KMS-11 (cell line): Measurements from ENCODE around the gene SPHK1.
"Not testable (repeated sequence)": the region's sequence is repeated elsewhere in the genome, so short reads cannot be mapped to it uniquely, and the experiment has no call there.

Experiments used
- H2AFZ ChIP-seq: fragments of 200-600 bp; sonication (generic); 2 replicates; pipeline ENCODE4 v1.6.1; 2016; ENCODE audit warnings: antibody characterized with exemption, mixed run types, low read depth
- H3K27ac ChIP-seq: fragments of 200-600 bp; sonication (generic); 2 replicates; pipeline ENCODE4 v1.6.1; 2016; ENCODE audit warnings: mild to moderate bottlenecking, mixed run types
- H3K27me3 ChIP-seq: fragments of 200-600 bp; sonication (generic); 2 replicates; pipeline ENCODE4 v1.6.1; 2017; ENCODE audit warnings: mild to moderate bottlenecking, low read depth, mixed run types, moderate library complexity; ENCODE audit not compliant: insufficient read depth
- H3K36me3 ChIP-seq: fragments of 200-600 bp; sonication (generic); 2 replicates; pipeline ENCODE4 v1.6.1; 2017; ENCODE audit warnings: mild to moderate bottlenecking, mixed run types; ENCODE audit not compliant: insufficient read depth
- H3K4me1 ChIP-seq: fragments of 200-600 bp; sonication (generic); 2 replicates; pipeline ENCODE4 v1.6.1; 2016; ENCODE audit warnings: mild to moderate bottlenecking, low read depth, mixed run types; ENCODE audit not compliant: poor library complexity, severe bottlenecking
- H3K4me2 ChIP-seq: fragments of 200-600 bp; sonication (generic); 2 replicates; pipeline ENCODE4 v1.7.0; 2016; ENCODE audit warnings: mild to moderate bottlenecking, mixed run types
- H3K4me3 ChIP-seq: fragments of 200-600 bp; sonication (generic); IDR thresholded peaks from 2 replicates; pipeline ENCODE4 v1.6.1; 2017; ENCODE audit warnings: low read depth, low read length, mixed read lengths; ENCODE audit not compliant: insufficient read depth
- H3K79me2 ChIP-seq: fragments of 200-600 bp; sonication (generic); 2 replicates; pipeline ENCODE4 v1.6.1; 2016; ENCODE audit warnings: low read depth, mixed run types; ENCODE audit not compliant: insufficient read depth
- H3K9ac ChIP-seq: fragments of 200-600 bp; sonication (generic); 2 replicates; pipeline ENCODE4 v1.6.1; 2016; ENCODE audit warnings: mild to moderate bottlenecking, mixed run types
- H4K20me1 ChIP-seq: fragments of 200-600 bp; sonication (generic); 2 replicates; pipeline ENCODE4 v1.6.1; 2016; ENCODE audit warnings: mild to moderate bottlenecking, mixed run types; ENCODE audit not compliant: insufficient read depth
- CTCF ChIP-seq: fragments of 200-600 bp; sonication (generic); conservative IDR thresholded peaks from 2 replicates; pipeline ENCODE4 v1.6.1; 2017; ENCODE audit warnings: low read depth, mild to moderate bottlenecking, antibody characterized with exemption, low read length, moderate library complexity, mixed read lengths

The SPHK1 gene

GRCh38 chr17:76354747-76355310 is 29.6 kb upstream of the SPHK1 start:
- H3K27ac ChIP-seq, result no peak overlapping the region
- H3K79me2 ChIP-seq, result peaks cover 9% of the 10 kb centered on the region
- peaks cover 21% of the 10 kb centered on the region for H3K4me1 ChIP-seq
- peak overlapping the region; percentile 99 for H3K4me2 ChIP-seq
- TF ChIP-seq CTCF, result no peak
- no peak overlapping the region for H3K9ac ChIP-seq
- H4K20me1 ChIP-seq, result no peaks in the 10 kb centered on the region
- no peaks in the 10 kb centered on the region for H3K27me3 ChIP-seq
- H2AFZ ChIP-seq, result peak overlapping the region; percentile 66
- no peak overlapping the region for H3K4me3 ChIP-seq
- H3K36me3 ChIP-seq, result no peaks in the 10 kb centered on the region

- Histone ChIP-seq H3K27ac (no peak overlapping the region), H3K36me3 (no peaks in the 10 kb centered on the region), H3K27me3 (no peaks in the 10 kb centered on the region), H3K4me2 (no peak overlapping the region), H4K20me1 (no peaks in the 10 kb centered on the region), H3K79me2 (no peaks in the 10 kb centered on the region; the same call in 1 of the 2 replicates), H3K9ac (no peak overlapping the region), H3K4me1 (peaks cover 17% of the 10 kb centered on the region), H2AFZ (no peak overlapping the region), H3K4me3 (no peak overlapping the region)
- no peak for TF ChIP-seq CTCF
Observed at GRCh38 chr17:76356803-76357456, 27.5 kb upstream of the SPHK1 start.

- H3K4me3 ChIP-seq, result no peak overlapping the region
- no peak overlapping the region for H3K27ac ChIP-seq
- no peak overlapping the region for H2AFZ ChIP-seq
- no peaks in the 10 kb centered on the region for H3K27me3 ChIP-seq
- H4K20me1 ChIP-seq, result no peaks in the 10 kb centered on the region
- no peak overlapping the region for H3K4me2 ChIP-seq
- no peaks in the 10 kb centered on the region for H3K79me2 ChIP-seq
- no peak for TF ChIP-seq CTCF
- H3K36me3 ChIP-seq, result no peaks in the 10 kb centered on the region
- no peak overlapping the region for H3K9ac ChIP-seq
- H3K4me1 ChIP-seq, result peaks cover 13% of the 10 kb centered on the region
Observed at GRCh38 chr17:76357597-76358158, 26.7 kb upstream of the SPHK1 start.

- Histone ChIP-seq H3K4me2 (no peak overlapping the region), H2AFZ (no peak overlapping the region), H3K79me2 (no peaks in the 10 kb centered on the region), H3K36me3 (no peaks in the 10 kb centered on the region), H3K4me3 (no peak overlapping the region), H3K27ac (no peak overlapping the region), H3K27me3 (no peaks in the 10 kb centered on the region), H3K4me1 (peaks cover 12% of the 10 kb centered on the region), H3K9ac (no peak overlapping the region), H4K20me1 (no peaks in the 10 kb centered on the region)
- TF ChIP-seq CTCF, result no peak
Observed at GRCh38 chr17:76359375-76359774, 25.0 kb upstream of the SPHK1 start.

GRCh38 chr17:76359776-76360175 is 24.6 kb upstream of the SPHK1 start:
- not testable (repeated sequence) for H3K36me3 ChIP-seq, H3K4me2 ChIP-seq, H3K9ac ChIP-seq, H3K79me2 ChIP-seq, H3K4me1 ChIP-seq, H4K20me1 ChIP-seq, H3K27me3 ChIP-seq, H3K4me3 ChIP-seq, H2AFZ ChIP-seq, H3K27ac ChIP-seq
